IMR-90 (cell line): ENCODE results near the gene OR5P2. TPM values are rescaled to one million over a fixed set of nuclear protein-coding genes. Genes with fewer than 3 reads are reported as not detected.

Experiments
- ATAC-seq: fragments of 200-7000 bp; cut with Tn5 transposase; 2 replicates; pipeline ENCODE4 v1.9.1; 2020; ENCODE audit warnings: low read depth, mild to moderate bottlenecking, moderate library complexity
- BruUV-seq: library from RNA; stranded (reverse); fragments of 400-500 nt; replicated peaks from 2 replicates; lab custom pipeline; 2021; lab: Mats Ljungman, UMichigan
- CTCF ChIA-PET: fragments of 300-600 bp; formaldehyde crosslinking; extraction: SDS; loops from one replicate; lab custom pipeline; 2021; ENCODE audit warnings: antibody characterized with exemption; lab: Yijun Ruan, JAX
- POLR2A ChIA-PET: fragments of 300-600 bp; sonication (Branson Sonifier 250); formaldehyde crosslinking; loops from one replicate; lab custom pipeline; 2022; ENCODE audit warnings: antibody characterized with exemption; ENCODE audit not compliant: unreplicated experiment; lab: Charles Lee
- DNase-seq: peaks from one replicate; pipeline ENCODE4 v3.0.0; 2013
- H2AFZ ChIP-seq: replicated peaks from 2 replicates; pipeline ENCODE3; 2013; ENCODE audit warnings: low read length, mild to moderate bottlenecking; ENCODE audit not compliant: poor library complexity
- H2AK5ac ChIP-seq: 2 replicates; pipeline ENCODE4 v1.6.1; 2013; ENCODE audit warnings: low read depth, low read length, inconsistent platforms
- H2AK9ac ChIP-seq: replicated peaks from 2 replicates; pipeline ENCODE3; 2013; ENCODE audit warnings: mild to moderate bottlenecking, low read depth, low read length, moderate library complexity; ENCODE audit not compliant: poor library complexity
- H2BK120ac ChIP-seq: 2 replicates; pipeline ENCODE4 v1.6.1; 2013; ENCODE audit warnings: low read depth, low read length, inconsistent platforms
- H2BK15ac ChIP-seq: 3 replicates; pipeline ENCODE4 v1.6.1; 2013; ENCODE audit warnings: low read depth, low read length, inconsistent platforms
- H2BK20ac ChIP-seq: 2 replicates; pipeline ENCODE4 v1.6.1; 2013; ENCODE audit warnings: low read depth, mild to moderate bottlenecking, inconsistent platforms, low read length, moderate library complexity
- H2BK5ac ChIP-seq: 2 replicates; pipeline ENCODE4 v1.6.1; 2013; ENCODE audit warnings: mild to moderate bottlenecking, low read depth, low read length, inconsistent platforms; ENCODE audit not compliant: poor library complexity, severe bottlenecking
- H3K14ac ChIP-seq: replicated peaks from 2 replicates; pipeline ENCODE4 v1.6.1; 2013; ENCODE audit warnings: low read depth, low read length, inconsistent platforms
- H3K18ac ChIP-seq: 2 replicates; pipeline ENCODE4 v1.6.1; 2013; ENCODE audit warnings: low read depth, low read length, control low read depth
- H3K23ac ChIP-seq: 2 replicates; pipeline ENCODE4 v1.6.1; 2013; ENCODE audit warnings: low read depth, low read length, inconsistent platforms
- H3K27ac ChIP-seq: 2 replicates; pipeline ENCODE4 v1.5.1; 2013; ENCODE audit warnings: mild to moderate bottlenecking, control low read depth, low read length; ENCODE audit not compliant: insufficient read depth
- H3K27me3 ChIP-seq: 2 replicates; pipeline ENCODE4 v1.6.1; 2013; ENCODE audit warnings: low read length; ENCODE audit not compliant: control insufficient read depth, insufficient read depth
- H3K36me3 ChIP-seq: 2 replicates; pipeline ENCODE4 v1.6.1; 2013; ENCODE audit warnings: low read length, mixed read lengths; ENCODE audit not compliant: control insufficient read depth, insufficient read depth
- H3K4ac ChIP-seq: 2 replicates; pipeline ENCODE4 v1.6.1; 2013; ENCODE audit warnings: low read depth, low read length, inconsistent platforms
- H3K4me1 ChIP-seq: 2 replicates; pipeline ENCODE4 v1.6.1; 2013; ENCODE audit warnings: low read length, mixed read lengths; ENCODE audit not compliant: control insufficient read depth, insufficient read depth
- H3K4me2 ChIP-seq: 2 replicates; pipeline ENCODE4 v1.6.1; 2013; ENCODE audit warnings: low read depth, mild to moderate bottlenecking, control low read depth, low read length, moderate library complexity
- H3K4me3 ChIP-seq: 2 replicates; pipeline ENCODE4 v1.5.1; 2013; ENCODE audit warnings: low read depth, mild to moderate bottlenecking, control low read depth, low read length, moderate library complexity; ENCODE audit not compliant: insufficient read depth
- H3K56ac ChIP-seq: 2 replicates; pipeline ENCODE4 v1.6.1; 2013; ENCODE audit warnings: low read length, inconsistent platforms; ENCODE audit not compliant: insufficient read depth; ENCODE audit errors: extremely low read depth
- H3K79me1 ChIP-seq, 2 experiments: 2 replicates each; pipeline ENCODE4 v1.6.1; 2013; ENCODE audit warnings: low read length in 2 of 2, inconsistent platforms in 1 of 2, low read depth in 1 of 2
- H3K9ac ChIP-seq: 2 replicates; pipeline ENCODE4 v1.6.1; 2013; ENCODE audit warnings: low read depth, low read length, control low read depth
- H3K9me1 ChIP-seq: 2 replicates; pipeline ENCODE4 v1.6.1; 2013; ENCODE audit warnings: low read length, inconsistent platforms; ENCODE audit not compliant: insufficient read depth
- H3K9me3 ChIP-seq: 2 replicates; pipeline ENCODE4 v1.6.1; 2013; ENCODE audit warnings: low read length; ENCODE audit not compliant: control insufficient read depth, insufficient read depth
- H4K20me1 ChIP-seq: 2 replicates; pipeline ENCODE4 v1.6.1; 2013; ENCODE audit warnings: low read length, inconsistent platforms; ENCODE audit not compliant: insufficient read depth
- H4K5ac ChIP-seq: 2 replicates; pipeline ENCODE4 v1.6.1; 2013; ENCODE audit warnings: mild to moderate bottlenecking, low read depth, low read length, control low read depth
- H4K8ac ChIP-seq, 2 experiments: 2 replicates each; pipeline ENCODE4 v1.6.1; 2013; ENCODE audit warnings: low read depth in 2 of 2, low read length in 2 of 2, control low read depth in 1 of 2, inconsistent platforms in 1 of 2
- H4K91ac ChIP-seq: 2 replicates; pipeline ENCODE4 v1.6.1; 2013; ENCODE audit warnings: low read depth, low read length, inconsistent platforms; ENCODE audit not compliant: insufficient read depth
- MXI1 ChIP-seq: IDR thresholded peaks from 2 replicates; pipeline ENCODE4 v1.6.1; 2012; ENCODE audit warnings: low read depth, mild to moderate bottlenecking, low read length, moderate library complexity, borderline replicate concordance
- POLR2A ChIP-seq: IDR thresholded peaks from 2 replicates; pipeline ENCODE4 v1.6.1; 2012; ENCODE audit warnings: mild to moderate bottlenecking, low read depth, low read length
- WGBS, 2 experiments: methylation state at CpG; one replicate each; pipeline versions ENCODE4 v1.1.5 to v1.1.7; 2013; ENCODE audit warnings: missing lambda C conversion rate in 2 of 2; ENCODE audit not compliant: insufficient read length in 1 of 2; ENCODE audit errors: extremely low coverage in 2 of 2; 5-methylcytosine and 5-hydroxymethylcytosine counted together
- dilution Hi-C: fragments of 300-500 bp; cut with HindIII; formaldehyde crosslinking; loops from one replicate; pipeline ENCODE4 v1.14.3; 2018; ENCODE audit warnings: low sequenced_read_pairs; ENCODE audit not compliant: unreplicated experiment
- in situ Hi-C: fragments of 300-500 bp; cut with MboI; formaldehyde crosslinking; loops from 3 replicates; pipeline ENCODE4 v1.14.3; 2019; ENCODE audit warnings: low sequenced_read_pairs, inconsistent platforms, mixed read lengths
- intact Hi-C: fragments of 100-400 bp; cut with micrococcal nuclease; formaldehyde crosslinking; loops from 2 replicates; pipeline ENCODE4 v1.10.0; 2022
- polyA plus RNA-seq, 3 experiments: library from polyadenylated mRNA; depleted of rRNA; stranded (reverse); fragments of >200 nt; gene quantifications; 2 replicates each; pipeline ENCODE4 v1.2.3, GENCODE V29; 2012; ENCODE audit warnings: low replicate concordance in 1 of 3
- total RNA-seq: library from RNA; depleted of rRNA; stranded (reverse); fragments of >200 nt; gene quantifications from 2 replicates; pipeline ENCODE4 v1.2.3, GENCODE V29; 2012
- TF ChIP-seq, protein P1 (sequence below): fragments of 150-350 bp; IDR thresholded peaks from 2 replicates; pipeline ENCODE4 v1.6.1; 2017; ENCODE audit warnings: mild to moderate bottlenecking, antibody characterized with exemption, low read length, low read depth

Gene OR5P2
- total and polyA plus RNA-seq, 2 of the 4 experiments (the other 2 are of a cell fraction) = not detected

DNA sequence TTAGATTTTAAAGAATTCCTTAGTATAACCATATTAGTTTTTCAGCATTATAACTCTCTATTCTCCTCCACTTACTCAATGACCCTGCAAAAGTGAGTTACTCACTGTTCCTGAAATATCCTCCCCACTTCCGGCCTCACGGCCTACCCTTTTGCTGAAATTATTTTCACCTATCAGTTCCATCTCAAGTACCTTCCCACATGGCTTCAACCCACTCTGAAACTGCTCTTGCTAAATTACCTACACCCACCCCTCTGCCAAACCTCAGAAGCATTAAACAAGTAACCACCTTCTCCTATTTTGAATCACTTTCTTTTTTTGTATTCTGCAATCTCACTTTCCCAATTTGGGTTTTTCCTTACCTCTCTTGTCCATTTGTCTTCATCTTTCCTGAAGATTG is 37.7 kb downstream of the OR5P2 start:
- in situ Hi-C loops (no loop called here), dilution Hi-C loops (no loop called here), intact Hi-C loops (no loop called here)
- Histone ChIP-seq H4K5ac (no peak overlapping the region), H3K27ac (no peak overlapping the region), H3K27me3 (no peaks in the 10 kb centered on the region), H3K79me1 (no peaks in the 10 kb centered on the region), H3K4me3 (no peak overlapping the region), H3K56ac (no peak overlapping the region), H3K23ac (no peak overlapping the region), H2BK5ac (no peak overlapping the region), H2AK9ac (no peak overlapping the region), H3K9ac (no peak overlapping the region), H3K9me1 (no peaks in the 10 kb centered on the region), H3K14ac (no peak overlapping the region), H3K4me2 (no peak overlapping the region), H2BK120ac (no peak overlapping the region), H4K20me1 (no peaks in the 10 kb centered on the region), H2AK5ac (no peak overlapping the region), H2AFZ (no peak overlapping the region), H3K36me3 (no peaks in the 10 kb centered on the region), H3K18ac (no peak overlapping the region), H3K4ac (no peak overlapping the region), H2BK15ac (no peak overlapping the region), H3K4me1 (no peaks in the 10 kb centered on the region), H4K8ac (no peak overlapping the region), H4K91ac (no peak overlapping the region), H2BK20ac (no peak overlapping the region), H3K9me3 (no peaks in the 10 kb centered on the region)
- ChIA-PET POLR2A (no interaction called here), CTCF (no interaction called here)
- 38% methylated on average over 2 of the region's 2 CpGs; no CpG with 5 or more reads in 1 of the 2 experiments for WGBS, 2 experiments
- BruUV-seq = no TSS peak
- no peak for TF ChIP-seq MXI1
- no peak for TF ChIP-seq POLR2A
- TF ChIP-seq, protein P1, sequence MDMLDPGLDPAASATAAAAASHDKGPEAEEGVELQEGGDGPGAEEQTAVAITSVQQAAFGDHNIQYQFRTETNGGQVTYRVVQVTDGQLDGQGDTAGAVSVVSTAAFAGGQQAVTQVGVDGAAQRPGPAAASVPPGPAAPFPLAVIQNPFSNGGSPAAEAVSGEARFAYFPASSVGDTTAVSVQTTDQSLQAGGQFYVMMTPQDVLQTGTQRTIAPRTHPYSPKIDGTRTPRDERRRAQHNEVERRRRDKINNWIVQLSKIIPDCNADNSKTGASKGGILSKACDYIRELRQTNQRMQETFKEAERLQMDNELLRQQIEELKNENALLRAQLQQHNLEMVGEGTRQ = no peak
- ATAC-seq (no peak), DNase-seq (no peak)
